ENCODE measurements around the gene CHN1.

The CHN1 gene

DNA sequence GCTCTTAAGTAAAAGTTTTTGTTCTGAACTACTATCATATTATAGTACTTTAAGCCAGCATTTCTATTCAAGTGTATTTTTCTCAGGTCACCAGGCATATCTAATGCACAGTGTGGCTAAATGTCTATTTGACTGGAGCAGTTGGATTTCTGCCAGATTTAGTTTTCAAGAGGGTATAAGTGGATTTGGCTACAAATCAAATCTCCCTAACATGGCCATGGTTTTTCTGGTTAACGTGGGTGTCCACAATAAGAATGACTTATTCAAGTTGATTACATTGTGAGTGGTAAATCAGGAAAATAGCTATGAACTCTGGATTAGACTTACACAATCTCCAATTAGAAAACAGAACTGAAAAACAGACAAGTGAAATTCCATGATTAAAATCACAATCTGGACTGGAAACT, 5.7 kb upstream of the CHN1 start:
- H3K4me3 ChIP-seq (ENCODE audit: low read depth, low read length) = no peak overlapping the region
- TF ChIP-seq, protein P1, sequence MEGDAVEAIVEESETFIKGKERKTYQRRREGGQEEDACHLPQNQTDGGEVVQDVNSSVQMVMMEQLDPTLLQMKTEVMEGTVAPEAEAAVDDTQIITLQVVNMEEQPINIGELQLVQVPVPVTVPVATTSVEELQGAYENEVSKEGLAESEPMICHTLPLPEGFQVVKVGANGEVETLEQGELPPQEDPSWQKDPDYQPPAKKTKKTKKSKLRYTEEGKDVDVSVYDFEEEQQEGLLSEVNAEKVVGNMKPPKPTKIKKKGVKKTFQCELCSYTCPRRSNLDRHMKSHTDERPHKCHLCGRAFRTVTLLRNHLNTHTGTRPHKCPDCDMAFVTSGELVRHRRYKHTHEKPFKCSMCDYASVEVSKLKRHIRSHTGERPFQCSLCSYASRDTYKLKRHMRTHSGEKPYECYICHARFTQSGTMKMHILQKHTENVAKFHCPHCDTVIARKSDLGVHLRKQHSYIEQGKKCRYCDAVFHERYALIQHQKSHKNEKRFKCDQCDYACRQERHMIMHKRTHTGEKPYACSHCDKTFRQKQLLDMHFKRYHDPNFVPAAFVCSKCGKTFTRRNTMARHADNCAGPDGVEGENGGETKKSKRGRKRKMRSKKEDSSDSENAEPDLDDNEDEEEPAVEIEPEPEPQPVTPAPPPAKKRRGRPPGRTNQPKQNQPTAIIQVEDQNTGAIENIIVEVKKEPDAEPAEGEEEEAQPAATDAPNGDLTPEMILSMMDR (IDR thresholded peaks at IDR 0.05; ENCODE audit: borderline replicate concordance, insufficient read depth, low read depth, low read length) = no peak

DNA sequence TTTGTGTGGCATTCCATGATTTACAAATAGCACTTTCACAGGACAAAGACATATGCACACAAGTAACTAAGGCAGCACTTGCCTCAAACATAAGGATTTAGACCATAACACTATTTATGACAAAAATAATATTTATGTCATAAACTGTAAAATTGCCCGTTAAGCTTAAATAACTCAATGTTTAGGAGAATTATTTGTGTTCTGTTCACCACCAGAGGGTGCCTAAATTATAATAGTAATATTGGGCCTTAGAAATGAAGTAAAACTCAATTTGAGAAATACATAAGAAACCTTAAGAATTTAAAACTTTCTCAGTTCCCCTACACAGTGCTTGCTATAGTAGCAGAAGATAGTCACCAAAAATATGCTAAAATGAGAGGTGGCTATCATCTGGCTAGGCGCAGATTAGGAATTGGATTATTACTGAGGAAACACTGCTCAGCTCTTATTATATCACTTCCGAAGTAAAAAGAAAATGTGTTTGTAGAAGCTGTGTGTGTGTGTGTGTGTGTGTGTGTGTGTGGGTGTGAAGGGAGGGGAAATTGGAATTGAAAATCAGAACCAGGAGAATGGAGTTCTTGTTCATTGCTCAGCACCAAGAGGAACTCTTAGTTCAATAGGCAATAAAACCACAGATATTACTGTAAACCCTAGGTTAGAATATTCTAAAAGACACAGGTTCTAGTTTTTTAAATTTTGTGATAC, 4.9 kb upstream of the CHN1 start:
- TF ChIP-seq, protein P1 (IDR thresholded peaks at IDR 0.05; ENCODE audit: borderline replicate concordance, insufficient read depth, low read depth, low read length) = no peak
- no peak overlapping the region for H3K4me3 ChIP-seq (ENCODE audit: low read depth, low read length)

DNA sequence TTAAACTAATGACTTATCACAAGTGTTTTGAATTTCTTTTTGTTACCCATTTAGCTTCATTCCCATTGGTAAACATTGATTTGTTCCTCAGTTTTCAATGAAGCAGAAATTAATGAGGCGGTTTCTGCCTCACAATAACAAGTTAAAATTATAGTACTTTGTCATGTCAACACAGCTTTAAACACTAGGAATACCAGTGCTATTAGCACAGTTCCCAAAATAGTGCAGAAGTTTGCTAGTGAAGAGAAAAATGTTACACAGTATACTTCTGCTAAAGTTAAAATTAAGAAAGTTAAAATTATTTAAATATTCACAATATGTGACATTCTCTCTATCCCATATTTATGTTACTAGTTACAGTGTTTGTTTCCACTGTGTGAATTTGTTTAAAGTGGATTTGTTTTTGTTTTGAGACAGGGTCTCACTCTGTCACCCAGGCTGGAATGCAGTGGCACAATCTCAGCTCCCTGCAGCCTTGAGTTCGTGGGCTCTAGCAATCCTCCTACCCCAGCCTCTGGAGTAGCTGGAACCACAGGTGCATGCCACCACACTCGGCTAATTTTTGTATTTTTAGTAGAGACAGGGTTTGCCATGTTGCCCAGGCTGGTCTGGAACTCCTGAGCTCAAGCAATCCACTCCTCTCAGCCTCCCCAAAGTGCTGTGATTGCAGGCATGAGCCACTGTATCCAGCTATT, 3.8 kb upstream of the CHN1 start:
- TF ChIP-seq, protein P1 (IDR thresholded peaks at IDR 0.05; ENCODE audit: borderline replicate concordance, insufficient read depth, low read depth, low read length) = no peak
- no peak overlapping the region for H3K4me3 ChIP-seq (ENCODE audit: low read depth, low read length)

DNA sequence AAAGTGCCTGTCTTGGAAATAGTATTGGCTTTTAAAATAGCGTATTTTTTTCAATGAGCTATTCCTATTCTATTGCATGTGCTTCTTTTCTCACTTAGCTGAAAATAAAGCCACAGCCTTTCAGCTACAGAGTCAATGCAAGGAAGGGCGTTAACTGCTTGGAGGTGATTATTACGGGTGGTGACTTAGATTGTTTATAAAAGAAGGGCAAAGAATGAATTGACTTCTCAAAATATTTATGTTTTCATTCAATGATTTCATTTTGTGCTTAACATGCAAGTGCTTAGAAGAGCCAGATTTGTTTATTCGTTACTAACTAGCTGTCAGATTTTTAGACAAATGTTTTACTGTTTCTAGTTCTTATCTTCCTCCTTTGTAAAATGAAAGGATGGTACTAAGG, 2.8 kb upstream of the CHN1 start:
- TF ChIP-seq, protein P1 (IDR thresholded peaks at IDR 0.05; ENCODE audit: borderline replicate concordance, insufficient read depth, low read depth, low read length) = no peak
- no peak overlapping the region for H3K4me3 ChIP-seq (ENCODE audit: low read depth, low read length)

DNA sequence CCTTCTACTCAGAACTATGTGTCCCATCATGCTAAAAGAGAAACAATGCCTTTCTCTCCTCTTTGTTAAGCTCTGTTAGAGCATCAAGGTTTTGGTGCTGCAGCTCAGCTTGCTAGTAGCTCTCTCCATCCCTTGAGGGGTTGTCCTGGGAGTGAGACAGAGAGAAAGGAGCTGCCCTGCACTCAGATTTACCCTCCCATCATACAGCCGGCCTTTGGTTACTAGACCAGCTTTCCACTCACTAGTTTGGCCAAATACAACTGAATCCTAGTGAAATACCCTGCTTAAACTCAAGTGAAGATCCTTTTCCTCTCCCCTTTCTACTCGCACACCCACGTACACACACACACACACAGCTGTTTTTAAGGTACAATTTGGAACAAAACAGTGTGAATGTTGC, 2.3 kb upstream of the CHN1 start:
- TF ChIP-seq, protein P1 (IDR thresholded peaks at IDR 0.05; ENCODE audit: borderline replicate concordance, insufficient read depth, low read depth, low read length) = no peak

DNA sequence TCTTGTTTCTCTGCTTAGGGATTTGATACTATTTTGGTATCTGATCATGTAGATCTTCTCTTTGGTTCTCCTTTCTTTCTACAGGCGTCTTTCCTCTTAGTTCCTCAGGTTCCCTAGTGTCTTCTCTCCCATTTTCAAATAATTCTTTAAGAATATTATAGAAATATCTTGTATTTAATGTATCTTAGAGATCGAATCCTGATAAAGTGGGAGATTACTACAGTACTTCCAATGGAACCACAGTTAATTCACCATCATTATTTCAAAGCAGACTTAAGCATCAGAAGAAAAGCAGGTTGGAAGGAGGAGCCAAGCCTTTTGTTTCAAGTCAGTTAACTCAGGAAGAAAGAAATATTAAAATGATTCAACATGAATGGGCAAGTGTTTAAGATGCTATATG, 1.1 kb upstream of the CHN1 start:
- TF ChIP-seq, protein P1 (IDR thresholded peaks at IDR 0.05; ENCODE audit: borderline replicate concordance, insufficient read depth, low read depth, low read length) = no peak
- no peak overlapping the region for H3K4me3 ChIP-seq (ENCODE audit: low read depth, low read length)

More for the DNA sequence above, 2.3 kb upstream of the CHN1 start:
- H3K4me3 ChIP-seq (ENCODE audit: low read depth, low read length) = no peak overlapping the region
